H1 (cell line): Measurements from ENCODE around the gene RAB40C.

ENCODE experiments used
- EP300 ChIP-seq, 2 experiments: IDR thresholded peaks; 1 replicate in 1 of 2; 2 replicates in 1 of 2; pipeline ENCODE4 v1.6.1; 2011 to 2012; ENCODE audit warnings: low read depth in 2 of 2, low read length in 2 of 2, mild to moderate bottlenecking in 2 of 2, borderline replicate concordance in 1 of 2, inconsistent platforms in 1 of 2, moderate library complexity in 1 of 2
- NRF1 ChIP-seq: IDR thresholded peaks from 2 replicates; pipeline ENCODE4 v1.6.1; 2011; ENCODE audit warnings: mild to moderate bottlenecking, low read depth, low read length, improper control_type of control experiment
- PHF8 ChIP-seq: fragments of 200-600 bp; sonication (generic); conservative IDR thresholded peaks from 2 replicates; pipeline ENCODE4 v1.7.1; 2012; ENCODE audit warnings: low read depth, mild to moderate bottlenecking, inconsistent platforms, low read length, moderate library complexity
- SP1 ChIP-seq: IDR thresholded peaks from 2 replicates; pipeline ENCODE4 v1.6.1; 2011; ENCODE audit warnings: low read depth, low read length
- SUZ12 ChIP-seq: fragments of 200-600 bp; sonication (generic); IDR thresholded peaks from 2 replicates; pipeline ENCODE4 v1.6.1; 2012; ENCODE audit warnings: mild to moderate bottlenecking, inconsistent platforms, low read length, moderate library complexity, mixed read lengths
- TF ChIP-seq, protein P1 (sequence below), 3 experiments: IDR thresholded peaks; 1 replicate in 2 of 3; 2 replicates in 1 of 3; pipeline versions ENCODE4 v1.5.1 to v1.6.1; 2011; ENCODE audit warnings: low read length in 3 of 3, mild to moderate bottlenecking in 3 of 3, inconsistent platforms in 2 of 3, low read depth in 1 of 3, moderate library complexity in 1 of 3; ENCODE audit not compliant: insufficient read depth in 1 of 3; ENCODE audit errors: control extremely low read depth in 1 of 3

DNA sequence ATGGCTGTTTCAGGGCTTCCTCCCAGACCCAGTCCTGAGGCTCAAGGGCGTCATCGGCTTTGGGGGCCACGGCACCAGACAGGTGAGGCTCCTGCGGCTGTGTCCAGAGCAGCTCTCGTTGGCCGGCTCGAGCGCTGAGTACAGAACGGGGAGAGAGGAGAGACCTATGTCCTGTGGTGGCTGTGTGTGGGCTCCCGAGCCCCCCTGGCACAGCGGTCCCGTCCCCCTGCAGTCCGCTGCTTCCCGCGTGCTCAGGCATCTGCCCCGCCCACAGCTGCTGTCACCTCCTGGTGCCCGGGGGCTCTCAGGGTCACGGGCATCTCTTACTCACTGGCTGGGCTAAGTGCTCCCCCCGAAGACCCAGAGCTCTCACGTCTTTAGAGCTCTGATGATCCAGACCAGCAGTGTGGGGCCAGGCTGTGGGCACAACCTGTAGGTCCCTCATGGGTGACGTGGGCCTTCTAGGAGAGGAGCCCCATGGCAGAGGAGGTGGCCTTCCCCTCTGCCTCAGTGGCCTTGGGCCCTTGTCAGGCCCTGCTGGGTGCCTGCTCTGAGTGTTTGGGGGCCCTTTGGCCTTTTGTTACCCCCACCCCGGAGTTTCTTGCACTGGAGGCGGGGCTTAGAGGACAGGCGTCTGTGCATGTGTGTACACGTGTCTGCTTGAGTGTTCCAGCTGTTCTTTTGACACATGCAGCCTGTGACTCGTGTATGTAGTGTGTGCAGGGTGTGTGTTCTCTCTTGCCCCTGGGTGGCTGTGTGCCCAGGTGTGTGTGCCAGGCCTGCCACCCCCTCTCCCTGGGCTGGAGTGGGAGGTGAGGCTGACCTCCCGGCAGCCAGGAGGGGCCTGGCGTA, 62.8 kb downstream of the RAB40C start:
- TF ChIP-seq EP300 (IDR thresholded peaks at IDR 0.05; ENCODE audit: borderline replicate concordance in 1 of 2, low read depth in 2 of 2, low read length in 2 of 2) (no peak), SUZ12 (no peak), PHF8 (no peak), NRF1 (no peak), SP1 (no peak)
- TF ChIP-seq, protein P1, sequence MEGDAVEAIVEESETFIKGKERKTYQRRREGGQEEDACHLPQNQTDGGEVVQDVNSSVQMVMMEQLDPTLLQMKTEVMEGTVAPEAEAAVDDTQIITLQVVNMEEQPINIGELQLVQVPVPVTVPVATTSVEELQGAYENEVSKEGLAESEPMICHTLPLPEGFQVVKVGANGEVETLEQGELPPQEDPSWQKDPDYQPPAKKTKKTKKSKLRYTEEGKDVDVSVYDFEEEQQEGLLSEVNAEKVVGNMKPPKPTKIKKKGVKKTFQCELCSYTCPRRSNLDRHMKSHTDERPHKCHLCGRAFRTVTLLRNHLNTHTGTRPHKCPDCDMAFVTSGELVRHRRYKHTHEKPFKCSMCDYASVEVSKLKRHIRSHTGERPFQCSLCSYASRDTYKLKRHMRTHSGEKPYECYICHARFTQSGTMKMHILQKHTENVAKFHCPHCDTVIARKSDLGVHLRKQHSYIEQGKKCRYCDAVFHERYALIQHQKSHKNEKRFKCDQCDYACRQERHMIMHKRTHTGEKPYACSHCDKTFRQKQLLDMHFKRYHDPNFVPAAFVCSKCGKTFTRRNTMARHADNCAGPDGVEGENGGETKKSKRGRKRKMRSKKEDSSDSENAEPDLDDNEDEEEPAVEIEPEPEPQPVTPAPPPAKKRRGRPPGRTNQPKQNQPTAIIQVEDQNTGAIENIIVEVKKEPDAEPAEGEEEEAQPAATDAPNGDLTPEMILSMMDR (IDR thresholded peaks at IDR 0.05; ENCODE audit: control extremely low read depth in 1 of 3, insufficient read depth in 1 of 3, low read depth in 1 of 3, low read length in 3 of 3) = no peak
